Measurements from ENCODE around the gene CFAP61.
"Not testable (repeated sequence)": the region's sequence is repeated elsewhere in the genome, so short reads cannot be mapped to it uniquely, and the experiment has no call there.

CFAP61 gene, protein sequence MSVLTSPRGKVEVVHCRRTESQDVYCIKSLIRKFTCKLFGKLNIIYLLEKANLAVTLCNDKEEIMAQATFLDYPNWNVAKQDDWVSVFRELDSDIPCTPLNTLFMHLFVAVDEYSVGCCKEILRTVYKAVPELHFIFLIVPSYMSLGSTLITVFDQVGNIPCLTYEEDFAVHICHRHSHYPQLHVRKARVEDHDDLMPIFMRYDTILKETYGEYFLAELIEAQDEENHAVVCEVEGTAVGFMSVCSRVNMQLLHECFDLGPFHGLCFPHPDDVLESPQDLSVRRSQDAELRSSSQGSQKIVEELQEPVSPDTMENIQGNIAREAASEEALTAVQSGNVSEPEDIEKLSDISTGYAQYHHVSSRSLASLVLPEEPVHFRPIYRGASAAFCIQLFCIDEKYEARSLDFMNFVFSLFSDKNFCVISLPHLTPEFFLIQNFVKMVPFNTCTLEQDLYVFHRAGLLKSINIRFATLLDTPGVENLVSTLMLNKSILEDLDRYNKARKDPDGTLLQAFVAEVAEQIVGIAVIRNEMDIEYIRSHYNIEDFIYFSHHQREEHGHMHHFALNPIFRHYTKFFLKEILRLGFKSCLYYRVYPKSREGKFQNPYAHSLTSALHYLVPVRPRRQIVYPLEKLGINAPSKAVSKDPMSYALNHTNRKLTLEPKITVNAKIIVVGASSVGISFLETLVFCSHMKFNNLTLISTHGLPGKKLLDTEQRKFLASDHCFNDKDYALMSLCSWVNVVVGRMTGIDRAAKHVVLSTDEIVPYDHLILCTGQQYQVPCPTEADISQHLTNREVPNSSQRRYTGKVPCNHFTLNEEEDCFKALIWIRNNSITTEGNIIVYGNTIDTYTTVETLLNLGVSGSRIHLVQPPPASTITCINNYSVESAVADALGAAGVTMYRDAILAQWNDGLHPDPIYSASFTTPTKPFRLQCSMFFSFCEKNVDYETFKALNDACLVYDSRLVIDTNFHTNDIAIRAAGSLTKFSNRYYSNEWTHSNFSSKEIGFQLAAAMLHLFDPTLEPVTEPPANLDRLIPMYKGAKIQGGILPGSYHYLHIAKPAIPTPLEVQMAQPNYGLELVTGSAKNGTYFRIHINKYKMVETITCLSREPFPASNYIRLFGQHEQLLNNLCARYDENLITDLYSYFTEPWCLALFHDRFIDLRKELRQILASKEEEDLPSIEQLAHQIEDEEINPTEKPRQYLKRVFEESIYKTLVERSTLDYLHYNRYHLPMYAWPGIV

GRCh38 chr20:20052074-20052970, at the start of gene CFAP61, which contains the start of gene CRNKL1:
CFAP61 (plus strand) TSS chr20:20052532; CDS start chr20:20056654, 4,122 bp downstream.
CRNKL1 (minus strand) TSS chr20:20052466; CDS start chr20:20052342, 124 bp downstream.
- DNase-seq = peak; percentile 98

- DNase-seq = peak; percentile 22
These were observed 49.0 kb upstream of the CFAP61 start for GRCh38 chr20:20003031-20003954.

DNA sequence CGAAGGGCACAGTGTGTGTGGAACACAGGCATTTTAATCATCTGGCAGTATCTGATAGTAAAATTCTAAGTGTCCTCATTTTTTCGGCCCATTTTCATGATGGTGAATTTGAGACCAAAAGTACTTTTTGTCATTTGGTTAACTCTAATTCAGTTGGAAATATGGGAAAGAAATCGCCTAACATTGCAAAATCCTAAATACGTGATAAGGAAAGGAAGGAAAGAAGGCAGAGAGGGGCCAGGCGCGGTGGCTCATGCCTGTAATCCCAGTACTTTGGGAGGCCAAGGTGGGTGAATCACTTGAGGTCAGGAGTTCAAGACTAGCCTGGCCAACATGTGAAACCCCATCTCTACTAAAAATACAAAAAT, 48.4 kb upstream of the CFAP61 start:
- DNase-seq = not testable (repeated sequence)

DNA sequence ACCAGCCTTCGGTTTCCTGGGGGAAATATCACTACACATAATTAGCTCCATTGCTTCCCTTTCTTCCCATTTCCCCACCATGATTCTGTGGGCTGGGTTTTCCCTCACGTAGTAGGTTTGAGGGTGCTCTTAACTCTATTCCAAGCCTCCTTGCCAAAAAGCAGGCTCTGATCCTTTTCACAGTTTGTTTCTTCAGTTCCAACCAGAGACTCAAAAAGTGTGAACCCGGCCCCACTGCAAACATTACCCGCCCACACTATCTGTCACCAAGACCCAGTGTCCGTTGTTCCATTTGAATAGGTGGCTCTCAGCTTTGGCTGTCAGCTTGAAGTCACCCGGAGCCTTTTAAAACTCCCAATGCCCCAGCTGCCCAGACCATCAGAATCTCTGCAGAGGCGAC, 47.0 kb upstream of the CFAP61 start:
- DNase-seq = no peak

DNA sequence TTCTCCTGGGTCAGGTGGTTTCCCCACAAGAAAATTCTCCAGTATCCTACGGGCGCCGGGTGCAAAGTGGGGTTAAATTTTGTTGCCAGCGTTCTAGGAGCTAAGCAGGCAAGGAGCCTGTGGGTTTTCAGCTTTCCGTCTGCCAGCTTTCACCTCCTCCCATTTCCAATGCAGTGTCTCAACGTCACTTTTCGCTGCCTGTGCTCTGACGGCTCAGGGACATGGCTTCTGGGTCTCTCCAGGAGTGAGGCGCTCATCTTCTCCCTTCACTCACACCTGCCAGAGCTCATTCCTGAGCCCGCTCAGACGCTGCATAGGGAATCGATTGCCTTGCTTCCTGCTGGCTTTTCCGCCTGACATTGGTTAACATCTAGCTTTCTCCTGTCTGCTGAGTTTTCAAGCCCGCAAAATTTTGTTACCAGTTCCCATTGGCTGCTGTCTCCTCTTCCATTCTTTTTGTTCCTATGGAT, 42.5 kb upstream of the CFAP61 start:
- DNase-seq = no peak

DNA sequence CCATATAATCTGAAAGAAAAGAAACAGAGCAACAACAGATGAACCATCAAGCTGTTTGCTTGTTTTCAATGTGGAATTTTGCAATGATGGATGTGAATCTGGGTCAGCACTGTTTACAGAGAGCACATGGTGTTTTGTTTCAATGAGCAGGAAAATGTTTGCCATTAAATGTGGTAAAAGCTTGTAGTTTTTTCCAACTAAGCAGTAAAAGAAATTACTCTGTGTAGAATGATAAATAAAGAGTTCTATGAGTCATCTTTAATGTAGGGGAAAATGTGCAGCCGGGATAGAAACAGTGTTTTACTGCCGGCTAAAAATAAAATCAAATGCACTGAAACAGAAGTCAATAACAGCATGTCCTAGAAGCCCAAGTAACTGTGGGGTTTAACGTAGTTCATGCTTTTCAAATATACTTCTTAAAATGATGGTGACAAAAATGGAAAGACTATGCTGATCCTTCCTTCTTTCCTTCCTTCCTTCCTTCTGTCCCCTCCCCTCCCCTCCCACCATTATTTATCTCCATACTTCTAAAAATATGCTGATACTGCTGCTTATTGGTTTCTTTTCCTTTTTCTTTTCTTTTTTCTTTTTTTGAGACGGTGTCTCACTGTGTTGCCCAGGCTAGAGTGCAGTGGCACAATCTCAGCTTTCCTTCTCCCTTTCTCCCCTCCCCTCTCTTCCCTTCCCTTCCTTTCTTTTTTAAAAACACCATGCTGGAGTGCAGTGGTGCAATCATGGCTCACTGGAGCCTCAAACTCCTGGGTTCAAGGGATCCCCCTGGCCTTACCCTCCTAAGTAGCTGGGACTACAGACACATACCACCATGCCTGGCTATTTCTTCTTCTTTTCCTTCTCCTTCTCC, 41.5 kb upstream of the CFAP61 start:
- no peak for DNase-seq

- no peak for DNase-seq
These were observed 39.8 kb upstream of the CFAP61 start for GRCh38 chr20:20012541-20012940.

DNA sequence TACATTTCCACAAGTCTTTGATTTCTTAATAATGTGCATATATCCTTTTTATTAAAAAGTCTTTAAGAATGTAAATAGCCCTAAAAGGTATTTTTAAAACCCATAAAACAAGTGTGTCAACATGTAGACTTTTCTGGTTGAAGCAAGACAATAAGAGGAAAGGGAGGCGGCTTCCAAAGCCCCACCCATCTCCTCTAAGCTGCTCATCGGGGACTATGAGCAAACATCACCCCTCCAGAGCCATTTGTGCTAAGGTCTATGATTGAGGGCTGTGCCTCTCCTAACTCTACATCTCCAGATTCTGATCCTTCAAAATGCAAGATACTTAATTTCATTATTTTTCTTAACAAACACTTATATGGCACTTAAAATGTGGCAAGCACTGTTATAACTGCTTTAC, 37.7 kb upstream of the CFAP61 start:
- peak; percentile 29 for DNase-seq

DNA sequence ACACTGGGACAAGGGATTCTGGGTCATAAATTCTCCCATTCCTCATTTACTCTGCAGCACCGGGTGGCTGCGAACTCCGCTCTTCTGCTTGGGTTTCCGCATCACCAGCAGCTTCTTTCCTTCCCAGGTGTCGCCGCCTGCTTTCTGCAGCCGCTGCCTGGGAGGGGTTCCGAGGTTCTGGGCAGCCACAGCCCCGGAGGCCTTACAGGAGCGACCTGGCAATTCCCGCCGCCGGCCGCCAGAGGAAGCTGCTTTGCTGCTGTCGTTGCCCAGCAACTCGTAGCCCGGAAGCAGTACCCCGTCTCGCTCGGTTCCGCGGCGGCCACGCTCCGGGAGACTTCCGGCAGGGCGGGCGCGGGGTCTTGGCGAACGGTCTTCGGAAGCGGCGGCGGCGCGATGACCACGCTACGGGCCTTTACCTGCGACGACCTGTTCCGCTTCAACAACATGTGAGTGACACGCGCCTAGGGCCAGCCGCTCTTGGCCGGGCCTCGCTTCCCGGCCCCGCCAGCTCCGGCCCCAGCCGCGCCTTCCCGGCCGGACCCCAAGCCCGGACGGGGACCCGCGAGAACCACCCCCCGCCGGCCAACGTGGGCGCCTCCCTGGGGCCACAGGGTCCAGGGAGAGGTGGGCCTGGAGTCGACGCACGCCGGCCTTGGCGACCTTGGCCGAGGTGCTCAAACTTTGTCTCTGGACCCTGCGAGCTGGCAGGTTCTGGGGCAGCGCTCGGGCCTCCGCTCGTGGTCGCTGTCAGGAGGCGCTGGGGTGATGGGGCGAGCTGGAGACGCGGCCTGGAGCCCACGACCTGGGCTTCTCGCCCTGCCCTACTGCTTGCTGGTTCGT, 35.1 kb upstream of the CFAP61 start, which contains the start of gene NAA20:
TSS of gene NAA20 (plus strand) at position 362 of the 843 bp plus-strand sequence. CDS start at position 397, 35 bp downstream.
- peak; percentile 95 for DNase-seq

- DNase-seq = peak; percentile 31
These were observed 34.5 kb upstream of the CFAP61 start for GRCh38 chr20:20017844-20018185.

DNA sequence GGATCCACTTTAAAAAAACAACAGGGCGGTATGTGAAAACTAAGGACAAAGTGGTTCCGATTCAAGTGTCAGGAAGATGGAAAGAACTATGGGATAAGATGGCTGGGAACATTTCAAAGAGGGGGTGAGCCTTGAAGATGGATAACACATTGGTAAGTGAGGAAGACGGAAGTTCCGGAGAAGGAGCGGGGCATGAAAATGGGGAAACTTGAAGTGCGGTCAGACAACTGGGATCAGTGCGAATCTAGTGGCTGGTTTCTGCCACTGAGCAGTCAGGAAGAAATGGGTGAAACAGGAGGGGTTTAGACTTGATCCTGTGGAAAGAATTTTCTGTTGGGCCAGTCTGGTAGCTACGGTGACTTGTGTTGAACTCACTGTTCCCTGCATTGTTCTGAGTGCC, 34.0 kb upstream of the CFAP61 start:
- DNase-seq = no peak

- no peak for DNase-seq
These were observed 33.2 kb upstream of the CFAP61 start for GRCh38 chr20:20019123-20019522.

DNA sequence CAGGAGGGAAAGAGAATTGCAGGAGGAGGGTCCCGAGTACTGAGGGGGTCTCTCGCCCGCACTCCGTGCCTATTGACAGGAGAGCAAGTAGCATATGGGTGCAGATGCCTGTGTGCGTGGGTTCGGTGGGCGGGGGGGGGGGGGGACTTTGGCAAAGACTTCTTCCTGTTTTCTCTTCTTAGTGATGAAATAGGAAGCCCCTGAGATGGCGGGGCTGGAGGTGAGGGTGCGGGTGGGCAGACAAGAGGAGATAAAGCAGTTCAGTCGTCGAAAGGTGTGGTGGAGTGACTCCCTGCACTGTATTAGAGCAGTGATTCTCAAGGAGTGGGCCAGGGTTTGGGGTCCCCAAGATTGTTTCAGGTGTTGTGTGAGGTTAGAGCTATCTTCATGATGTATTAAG, 31.4 kb upstream of the CFAP61 start:
- DNase-seq = no peak

DNA sequence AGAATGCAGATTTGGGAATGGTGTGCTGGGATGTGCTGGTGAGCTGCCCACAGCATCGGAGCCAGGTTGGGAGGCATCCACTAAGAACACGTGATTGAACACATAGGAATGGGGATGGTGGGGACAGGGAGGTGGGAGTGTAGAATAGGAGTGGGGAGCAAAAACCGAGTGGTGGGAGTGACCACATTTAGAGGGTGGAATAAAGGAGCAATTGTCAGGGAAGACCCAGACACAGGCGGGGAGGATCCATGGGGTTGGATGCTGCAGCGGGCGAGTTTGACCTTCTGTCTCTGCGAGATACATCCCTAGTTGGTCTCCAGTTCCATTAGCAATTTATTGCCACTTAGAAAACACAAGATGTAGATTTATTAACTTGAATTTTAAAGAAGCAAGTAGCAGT, 30.5 kb upstream of the CFAP61 start:
- no peak for DNase-seq

- peak; percentile 60 for DNase-seq
These were observed 29.8 kb upstream of the CFAP61 start for GRCh38 chr20:20022498-20022897.

DNA sequence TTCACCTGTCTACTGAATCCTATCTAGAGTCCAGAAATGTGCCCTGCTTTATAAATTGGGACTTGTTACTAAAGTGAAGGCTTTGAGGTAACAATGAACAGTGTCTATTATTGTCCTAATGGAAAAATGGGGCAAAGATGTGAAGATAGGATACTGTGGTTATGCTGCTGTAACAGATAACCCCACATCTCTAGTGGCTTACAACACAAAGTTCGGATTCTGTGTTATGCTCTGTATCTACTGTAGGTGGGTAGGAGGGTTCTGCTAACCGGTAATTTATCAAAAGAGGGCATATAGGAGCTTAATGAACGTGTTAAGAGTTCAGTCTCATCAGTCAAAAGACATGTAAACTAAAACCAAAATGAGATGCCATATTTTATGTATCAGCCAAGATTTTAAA, 28.9 kb upstream of the CFAP61 start:
- no peak for DNase-seq

DNA sequence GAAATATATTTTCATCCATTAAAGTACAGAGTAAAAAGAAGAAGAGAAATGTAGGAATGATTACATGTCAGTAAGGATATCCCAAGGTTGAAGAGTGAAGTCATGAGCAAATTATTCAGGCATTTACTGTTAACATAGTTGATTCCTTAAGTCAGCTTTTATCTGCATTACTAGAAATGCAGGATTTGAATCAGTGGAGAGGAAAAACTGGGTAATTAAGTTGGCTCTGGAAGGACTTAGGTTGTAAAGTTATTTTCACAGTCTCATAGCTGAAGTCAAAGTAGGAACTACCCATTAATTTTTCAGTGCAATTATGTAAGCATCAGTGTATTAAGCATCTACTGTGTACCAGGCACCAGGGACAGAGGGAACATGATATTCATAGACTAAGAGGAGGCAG, 27.4 kb upstream of the CFAP61 start:
- no peak for DNase-seq

GRCh38 chr20:20027284-20027683, 25.0 kb upstream of the CFAP61 start:
- no peak for DNase-seq

DNA sequence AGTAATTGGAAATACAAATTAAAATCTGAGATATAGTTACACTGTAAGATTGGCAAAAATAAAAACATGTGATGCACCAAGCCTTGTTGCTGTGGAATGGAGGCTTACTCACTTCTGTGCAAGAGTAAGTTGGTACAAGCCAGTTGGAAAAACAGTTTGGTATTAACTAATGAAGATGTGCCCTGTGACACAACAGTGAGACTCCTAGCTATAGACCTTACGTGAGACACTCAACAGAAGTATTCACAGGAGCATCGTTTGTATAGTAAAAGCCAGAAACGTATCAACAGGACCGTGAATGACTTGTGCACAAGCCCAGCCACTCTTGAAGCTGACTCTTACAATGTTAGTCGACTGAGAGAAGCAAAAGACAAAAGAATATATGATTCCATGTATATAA, 20.5 kb upstream of the CFAP61 start:
- DNase-seq = no peak

All from activated CD4-positive, alpha-beta T cell treated with anti-CD3 and anti-CD28 coated beads, Interleukin-10, Interleukin-2, amounts not matched to agents 100 ng/mL and 50 ng/mL, durations not matched to agents 16 hours and 8 hours (primary cell).